Neural cell (in vitro differentiated cells): ENCODE data around the gene KLF12. TPM values are rescaled to one million over a fixed set of nuclear protein-coding genes. Genes with fewer than 3 reads are reported as not detected.

Experiments
- H2AFZ ChIP-seq: fragments of 200-600, 300-800 bp; sonication (generic), shearing (Covaris generic); 2 replicates; pipeline ENCODE4 v1.6.0; 2014; ENCODE audit warnings: low read depth, mild to moderate bottlenecking, antibody characterized with exemption, low read length, moderate library complexity
- H3F3A ChIP-seq: fragments of 200-600 bp; shearing (Covaris generic); 2 replicates; pipeline ENCODE4 v1.6.1; 2016; ENCODE audit warnings: mild to moderate bottlenecking, moderate library complexity, mixed read lengths, antibody characterized with exemption, low read length; ENCODE audit not compliant: insufficient read depth, poor library complexity, severe bottlenecking
- H3K27ac ChIP-seq: fragments of 200-600, 300-800 bp; sonication (generic), shearing (Covaris generic); 2 replicates; pipeline ENCODE4 v1.5.1; 2014; ENCODE audit warnings: mild to moderate bottlenecking, low read length, moderate library complexity
- H3K27me3 ChIP-seq: fragments of 300-800, 200-600 bp; sonication (generic), shearing (Covaris generic); 2 replicates; pipeline ENCODE4 v1.6.0; 2014; ENCODE audit warnings: mild to moderate bottlenecking, low read depth, low read length, moderate library complexity; ENCODE audit not compliant: insufficient read depth
- H3K36me3 ChIP-seq: fragments of 300-800, 200-600 bp; sonication (generic), shearing (Covaris generic); 2 replicates; pipeline ENCODE4 v1.5.1; 2014; ENCODE audit warnings: mild to moderate bottlenecking, antibody characterized with exemption, low read length, moderate library complexity; ENCODE audit not compliant: insufficient read depth
- H3K4me2 ChIP-seq: fragments of 300-800, 200-600 bp; sonication (generic), shearing (Covaris generic); 2 replicates; pipeline ENCODE4 v1.6.0; 2014; ENCODE audit warnings: mild to moderate bottlenecking, low read length
- H3K4me3 ChIP-seq: fragments of 300-800, 200-600 bp; sonication (generic), shearing (Covaris generic); 2 replicates; pipeline ENCODE4 v1.5.1; 2014; ENCODE audit warnings: mild to moderate bottlenecking, low read length, moderate library complexity
- H3K79me2 ChIP-seq: fragments of 200-600 bp; shearing (Covaris generic); replicated peaks from 2 replicates; pipeline ENCODE4 v1.6.0; 2014; ENCODE audit warnings: mild to moderate bottlenecking, low read length, moderate library complexity; ENCODE audit not compliant: insufficient read depth
- H3K9ac ChIP-seq: fragments of 300-800, 200-600 bp; sonication (generic), shearing (Covaris generic); 2 replicates; pipeline ENCODE4 v1.6.1; 2016; ENCODE audit warnings: mild to moderate bottlenecking, low read length, mixed read lengths
- H3K9me2 ChIP-seq: fragments of 200-600 bp; shearing (Covaris generic); 2 replicates; pipeline ENCODE4 v1.6.1; 2016; ENCODE audit warnings: mild to moderate bottlenecking, low read length, mixed read lengths; ENCODE audit not compliant: insufficient read depth
- H3K9me3 ChIP-seq: fragments of 200-600, 300-800 bp; sonication (generic), shearing (Covaris generic); 2 replicates; pipeline ENCODE4 v1.6.1; 2016; ENCODE audit warnings: mild to moderate bottlenecking, mixed run types, low read length, moderate library complexity, mixed read lengths
- H4K20me1 ChIP-seq: fragments of 200-600 bp; shearing (Covaris generic); 2 replicates; pipeline ENCODE4 v1.6.1; 2016; ENCODE audit warnings: mild to moderate bottlenecking, mixed run types; ENCODE audit not compliant: insufficient read depth
- CTCF ChIP-seq: fragments of 450-650 bp; IDR thresholded peaks from 2 replicates; pipeline ENCODE4 v1.5.1; 2014; ENCODE audit warnings: antibody characterized with exemption, mild to moderate bottlenecking, moderate library complexity; ENCODE audit not compliant: poor library complexity, severe bottlenecking
- EP300 ChIP-seq: fragments of 450-650 bp; conservative IDR thresholded peaks from 2 replicates; pipeline ENCODE4 v1.6.1; 2014; ENCODE audit warnings: antibody characterized with exemption, mild to moderate bottlenecking, moderate library complexity; ENCODE audit not compliant: poor library complexity, severe bottlenecking
- EZH2 ChIP-seq: fragments of 200-600, 300-800 bp; shearing (Covaris generic), sonication (generic); IDR thresholded peaks from 2 replicates; pipeline ENCODE4 v1.6.1; 2014; ENCODE audit warnings: antibody characterized with exemption, low read length, borderline replicate concordance, mild to moderate bottlenecking; ENCODE audit not compliant: insufficient read depth, poor library complexity, severe bottlenecking
- MXI1 ChIP-seq: fragments of 450-650 bp; conservative IDR thresholded peaks from 2 replicates; pipeline ENCODE4 v1.6.1; 2014; ENCODE audit warnings: antibody characterized with exemption, mild to moderate bottlenecking; ENCODE audit not compliant: poor library complexity, severe bottlenecking
- POLR2AphosphoS5 ChIP-seq: IDR thresholded peaks from 2 replicates; pipeline ENCODE4 v1.6.1; 2012
- RAD21 ChIP-seq: fragments of 450-650 bp; conservative IDR thresholded peaks from 2 replicates; pipeline ENCODE4 v1.6.1; 2014; ENCODE audit warnings: antibody characterized with exemption, mild to moderate bottlenecking, moderate library complexity
- REST ChIP-seq: IDR thresholded peaks from 2 replicates; pipeline ENCODE4 v1.6.1; 2012; ENCODE audit warnings: borderline replicate concordance
- SMC3 ChIP-seq: fragments of 450-650 bp; conservative IDR thresholded peaks from 2 replicates; pipeline ENCODE4 v1.6.1; 2014; ENCODE audit warnings: antibody characterized with exemption, mild to moderate bottlenecking, moderate library complexity; ENCODE audit not compliant: poor library complexity
- TAF1 ChIP-seq: IDR thresholded peaks from 2 replicates; pipeline ENCODE4 v1.6.1; 2012; ENCODE audit warnings: low read depth
- polyA plus RNA-seq: library from polyadenylated mRNA; depleted of rRNA; stranded (reverse); fragments of >200 nt; gene quantifications from 2 replicates; pipeline ENCODE4 v1.2.3, GENCODE V29; 2014

The KLF12 gene
- polyA plus RNA-seq, 1 donor from 2014 or later: 53.5 TPM

GRCh38 chr13:74092711-74093110, 41.5 kb downstream of the KLF12 start:
- no peaks in the 10 kb centered on the region for H3F3A ChIP-seq
- no peak overlapping the region for H3K4me3 ChIP-seq
- no peaks in the 10 kb centered on the region for H3K9me3 ChIP-seq
- no peaks in the 10 kb centered on the region for H3K27me3 ChIP-seq
- TF ChIP-seq MXI1: no peak
- TF ChIP-seq TAF1: no peak
- no peak for TF ChIP-seq EZH2
- TF ChIP-seq EP300: no peak
- TF ChIP-seq RAD21: no peak
- no peak for TF ChIP-seq CTCF
- TF ChIP-seq SMC3: no peak
- TF ChIP-seq POLR2AphosphoS5: no peak
- no peak for TF ChIP-seq REST
- H3K36me3 ChIP-seq: no peaks in the 10 kb centered on the region
- H3K9ac ChIP-seq: no peak overlapping the region
- H3K27ac ChIP-seq: no peak overlapping the region
- H3K9me2 ChIP-seq: no peaks in the 10 kb centered on the region
- H4K20me1 ChIP-seq: no peaks in the 10 kb centered on the region
- H3K79me2 ChIP-seq: peaks cover 80% of the 10 kb centered on the region
- no peak overlapping the region for H2AFZ ChIP-seq
- H3K4me2 ChIP-seq: no peak overlapping the region

GRCh38 chr13:74090869-74091605, 43.2 kb downstream of the KLF12 start:
- peaks cover 78% of the 10 kb centered on the region for H3K79me2 ChIP-seq
- no peaks in the 10 kb centered on the region for H4K20me1 ChIP-seq
- H3K4me2 ChIP-seq: no peak overlapping the region
- H3K27me3 ChIP-seq: no peaks in the 10 kb centered on the region
- H3K27ac ChIP-seq: no peak overlapping the region
- H3K4me3 ChIP-seq: no peak overlapping the region
- no peaks in the 10 kb centered on the region for H3K9me2 ChIP-seq
- no peak overlapping the region for H3K9ac ChIP-seq
- H3F3A ChIP-seq: no peaks in the 10 kb centered on the region
- TF ChIP-seq TAF1: no peak
- TF ChIP-seq MXI1: no peak
- no peak overlapping the region for H2AFZ ChIP-seq
- no peaks in the 10 kb centered on the region for H3K9me3 ChIP-seq
- no peaks in the 10 kb centered on the region for H3K36me3 ChIP-seq
